Endothelial cell of umbilical vein (primary cell): ENCODE measurements around the gene NAMPT. TPM values are rescaled to one million over a fixed set of nuclear protein-coding genes. Genes with fewer than 3 reads are reported as not detected.

ENCODE experiments used
- BruUV-seq: library from RNA; stranded (reverse); fragments of 400-500 nt; replicated peaks from 2 replicates; lab custom pipeline; 2021; lab: Mats Ljungman, UMichigan
- CTCF ChIA-PET: fragments of 300-600, 350-600 bp; sonication (Branson Sonifier 250); formaldehyde crosslinking; loops from one replicate; lab custom pipeline; 2021; ENCODE audit warnings: antibody characterized with exemption, inconsistent platforms; lab: Charles Lee
- POLR2A ChIA-PET: fragments of 300-600, 350-600 bp; sonication (Branson Sonifier 250); formaldehyde crosslinking; loops from one replicate; lab custom pipeline; 2021; ENCODE audit warnings: antibody characterized with exemption, inconsistent platforms; lab: Charles Lee
- DNase-seq: peaks from one replicate; pipeline ENCODE4 v3.0.0-alpha.2; 2011; ENCODE audit warnings: low read depth, low spot score
- FAIRE-seq: peaks from 2 replicates; lab custom pipeline; 2011; peaks lifted over from hg19 to GRCh38; lab: Jason Lieb, UNC
- H2AFZ ChIP-seq: 2 replicates; pipeline ENCODE4 v1.6.0; 2012; ENCODE audit warnings: low read depth, low read length, control low read depth, inconsistent platforms
- H3K27ac ChIP-seq: 2 replicates; pipeline ENCODE4 v1.5.1; 2011; ENCODE audit warnings: low read depth, mild to moderate bottlenecking, control low read depth, low read length, moderate library complexity; ENCODE audit not compliant: insufficient read depth
- H3K27me3 ChIP-seq, 2 experiments: 2 replicates each; pipeline versions ENCODE4 v1.6.0 to v1.6.1; 2011; ENCODE audit warnings: low read length in 2 of 2, mixed read lengths in 1 of 2; ENCODE audit not compliant: control insufficient read depth in 2 of 2, insufficient read depth in 2 of 2
- H3K36me3 ChIP-seq, 2 experiments: 2 replicates in 1 of 2; 3 replicates in 1 of 2; pipeline ENCODE4 v1.5.1; 2011; ENCODE audit warnings: low read length in 2 of 2, mild to moderate bottlenecking in 1 of 2, moderate library complexity in 1 of 2; ENCODE audit not compliant: control insufficient read depth in 2 of 2, insufficient read depth in 2 of 2; ENCODE audit errors: extremely low read depth in 1 of 2
- H3K4me1 ChIP-seq: 3 replicates; pipeline ENCODE4 v1.5.1; 2011; ENCODE audit warnings: mild to moderate bottlenecking, low read length; ENCODE audit not compliant: control insufficient read depth, insufficient read depth; ENCODE audit errors: extremely low read depth
- H3K4me2 ChIP-seq: 2 replicates; pipeline ENCODE4 v1.6.1; 2011; ENCODE audit warnings: low read length, control low read depth, mixed read lengths; ENCODE audit not compliant: insufficient read depth
- H3K4me3 ChIP-seq, 3 experiments: fragments of 200-600 bp in 1 of 3; sonication (generic), shearing (Covaris generic) in 1 of 3; replicated peaks in 1 of 3; 2 replicates each; pipeline ENCODE4 v1.5.1; 2011 to 2016; ENCODE audit warnings: control low read depth in 3 of 3, low read length in 3 of 3, mild to moderate bottlenecking in 2 of 3, inconsistent platforms in 1 of 3, low read depth in 1 of 3, moderate library complexity in 1 of 3; ENCODE audit not compliant: insufficient read depth in 1 of 3
- H3K79me2 ChIP-seq: 2 replicates; pipeline ENCODE4 v1.6.0; 2012; ENCODE audit warnings: low read length, inconsistent platforms; ENCODE audit not compliant: control insufficient read depth, insufficient read depth
- H3K9ac ChIP-seq: replicated peaks from 2 replicates; pipeline ENCODE3; 2011; ENCODE audit warnings: low read length, control low read depth; ENCODE audit not compliant: insufficient read depth; ENCODE audit errors: extremely low read depth
- H3K9me1 ChIP-seq: replicated peaks from 3 replicates; pipeline ENCODE4 v1.6.0; 2011; ENCODE audit warnings: mild to moderate bottlenecking, low read length; ENCODE audit not compliant: control insufficient read depth, insufficient read depth; ENCODE audit errors: extremely low read depth
- H3K9me3 ChIP-seq: replicated peaks from 2 replicates; pipeline ENCODE4 v1.5.1; 2012; ENCODE audit warnings: low read length, inconsistent platforms; ENCODE audit not compliant: control insufficient read depth, insufficient read depth
- H4K20me1 ChIP-seq: replicated peaks from 2 replicates; pipeline ENCODE3; 2011; ENCODE audit warnings: mild to moderate bottlenecking, low read length; ENCODE audit not compliant: control insufficient read depth, insufficient read depth; ENCODE audit errors: extremely low read depth
- CTCF ChIP-seq, 2 donors: IDR thresholded peaks; 1 replicate in 1 of 2; 2 replicates in 1 of 2; pipeline ENCODE4 v1.5.1; 2011; ENCODE audit warnings: low read length in 2 of 2, mild to moderate bottlenecking in 2 of 2, moderate library complexity in 2 of 2, control low read depth in 1 of 2, inconsistent platforms in 1 of 2, low read depth in 1 of 2; ENCODE audit not compliant: insufficient read depth in 1 of 2; ENCODE audit errors: extremely low read depth in 1 of 2
- EZH2 ChIP-seq: IDR thresholded peaks from 2 replicates; pipeline ENCODE4 v1.6.1; 2012; ENCODE audit warnings: borderline replicate concordance, low read depth, mild to moderate bottlenecking, moderate library complexity, low read length, inconsistent platforms; ENCODE audit not compliant: severe bottlenecking
- FOS ChIP-seq: IDR thresholded peaks from 2 replicates; pipeline ENCODE4 v1.6.1; 2011; ENCODE audit warnings: mild to moderate bottlenecking, low read length, moderate library complexity, borderline replicate concordance; ENCODE audit not compliant: insufficient read depth
- GATA2 ChIP-seq: IDR thresholded peaks from 2 replicates; pipeline ENCODE4 v1.7.0; 2011; ENCODE audit warnings: low read depth, mild to moderate bottlenecking, moderate library complexity, mixed read lengths, low read length; ENCODE audit not compliant: insufficient read length, insufficient read depth
- JUN ChIP-seq: IDR thresholded peaks from 2 replicates; pipeline ENCODE4 v1.6.1; 2011; ENCODE audit warnings: borderline replicate concordance, low read depth; ENCODE audit not compliant: insufficient read length, insufficient read depth
- MAX ChIP-seq: IDR thresholded peaks from 2 replicates; pipeline ENCODE4 v1.6.1; 2011; ENCODE audit not compliant: insufficient read depth, insufficient read length
- MYC ChIP-seq: IDR thresholded peaks from one replicate; pipeline ENCODE4 v1.6.1; 2011; ENCODE audit warnings: mild to moderate bottlenecking, low read depth, low read length
- POLR2A ChIP-seq: IDR thresholded peaks from 2 replicates; pipeline ENCODE4 v1.6.1; 2012; ENCODE audit warnings: low read depth, mild to moderate bottlenecking, control low read depth, low read length
- POLR2AphosphoS5 ChIP-seq: IDR thresholded peaks from 2 replicates; pipeline ENCODE4 v1.6.1; 2012; ENCODE audit warnings: low read depth, mild to moderate bottlenecking, control low read depth, low read length, moderate library complexity; ENCODE audit not compliant: insufficient read depth
- dilution Hi-C: fragments of 300-500 bp; cut with MboI; formaldehyde crosslinking; loops from one replicate; pipeline ENCODE4 v1.15.0; 2019; ENCODE audit warnings: low sequenced_read_pairs; ENCODE audit not compliant: extremely low pct_ligation_motif_present
- intact Hi-C: fragments of 100-400 bp; cut with micrococcal nuclease; formaldehyde crosslinking; loops from one replicate; pipeline ENCODE4 v1.10.0; 2022
- polyA plus RNA-seq, 4 experiments: library from polyadenylated mRNA; depleted of rRNA in 3 of 4; stranded (reverse) in 3 of 4; unstranded in 1 of 4; fragments of >200 nt; gene quantifications; 2 replicates each; pipeline versions ENCODE4 v1.2.1 to v1.2.3, GENCODE V29; 2011 to 2012; ENCODE audit warnings: missing spikeins in 1 of 4
- total RNA-seq: library from RNA; stranded (reverse); gene quantifications from 2 replicates; pipeline ENCODE4 v1.2.3, GENCODE V29; 2021

Gene NAMPT
- total and polyA plus RNA-seq, 2 donors (not counting 3 experiments of a cell fraction or from before 2014, with no cell fraction given) = 17.5 to 133 TPM

- no peaks in the 10 kb centered on the region for H3K4me1 ChIP-seq
- DNase-seq (no peak), FAIRE-seq (no peak)
- H3K9ac ChIP-seq = no peak overlapping the region
- no TSS peak for BruUV-seq
- dilution Hi-C loops = no loop called here
- H3K36me3 ChIP-seq = no peaks in the 10 kb centered on the region
- ChIA-PET POLR2A (no interaction called here), CTCF (interaction anchor here (1.0 to 1.8 kb wide), 5 partner anchors 12 to 155 kb away, joined by 3 to 6 read pairs (median 4); no protein-coding TSS in a partner anchor)
- H4K20me1 ChIP-seq = no peaks in the 10 kb centered on the region
- H3K4me2 ChIP-seq = no peak overlapping the region
- no peak overlapping the region for H3K27ac ChIP-seq
- peaks cover 0 to 3% of the 10 kb centered on the region in 2 experiments for H3K27me3 ChIP-seq
- intact Hi-C loops = no loop called here
- TF ChIP-seq POLR2AphosphoS5 = no peak
- no peak for TF ChIP-seq FOS
- no peak for TF ChIP-seq CTCF (IDR thresholded peaks at IDR 0.05; ENCODE audit: extremely low read depth in 1 of 2, insufficient read depth in 1 of 2, low read depth in 1 of 2, low read length in 2 of 2)
- no peak for TF ChIP-seq MYC
- TF ChIP-seq MAX = no peak
- TF ChIP-seq POLR2A = no peak
- no peak for TF ChIP-seq GATA2
- no peak for TF ChIP-seq JUN
- no peak for TF ChIP-seq EZH2
- no peaks in the 10 kb centered on the region for H3K9me3 ChIP-seq
- H3K4me3 ChIP-seq = no peak overlapping the region
- no peaks in the 10 kb centered on the region for H3K79me2 ChIP-seq
- no peaks in the 10 kb centered on the region for H3K9me1 ChIP-seq
- no peak overlapping the region for H2AFZ ChIP-seq
These were observed 46.8 kb upstream of the NAMPT start for GRCh38 chr7:106331441-106332175.
